Activated T-helper 1 cell treated with anti-CD3 and anti-CD28 coated beads, Interleukin-2, amount 50 U/mL, for 16 hours (primary cell): ENCODE data around the gene FGF22.
A peak's percentile ranks its signal among the peaks of the same experiment; 100 is the strongest.

Experiments used
- DNase-seq, 2 donors: peaks; one replicate each; pipeline ENCODE4 v3.0.0-alpha.2; 2020; ENCODE audit warnings: low read depth in 1 of 2, low spot score in 1 of 2

The FGF22 gene

DNA sequence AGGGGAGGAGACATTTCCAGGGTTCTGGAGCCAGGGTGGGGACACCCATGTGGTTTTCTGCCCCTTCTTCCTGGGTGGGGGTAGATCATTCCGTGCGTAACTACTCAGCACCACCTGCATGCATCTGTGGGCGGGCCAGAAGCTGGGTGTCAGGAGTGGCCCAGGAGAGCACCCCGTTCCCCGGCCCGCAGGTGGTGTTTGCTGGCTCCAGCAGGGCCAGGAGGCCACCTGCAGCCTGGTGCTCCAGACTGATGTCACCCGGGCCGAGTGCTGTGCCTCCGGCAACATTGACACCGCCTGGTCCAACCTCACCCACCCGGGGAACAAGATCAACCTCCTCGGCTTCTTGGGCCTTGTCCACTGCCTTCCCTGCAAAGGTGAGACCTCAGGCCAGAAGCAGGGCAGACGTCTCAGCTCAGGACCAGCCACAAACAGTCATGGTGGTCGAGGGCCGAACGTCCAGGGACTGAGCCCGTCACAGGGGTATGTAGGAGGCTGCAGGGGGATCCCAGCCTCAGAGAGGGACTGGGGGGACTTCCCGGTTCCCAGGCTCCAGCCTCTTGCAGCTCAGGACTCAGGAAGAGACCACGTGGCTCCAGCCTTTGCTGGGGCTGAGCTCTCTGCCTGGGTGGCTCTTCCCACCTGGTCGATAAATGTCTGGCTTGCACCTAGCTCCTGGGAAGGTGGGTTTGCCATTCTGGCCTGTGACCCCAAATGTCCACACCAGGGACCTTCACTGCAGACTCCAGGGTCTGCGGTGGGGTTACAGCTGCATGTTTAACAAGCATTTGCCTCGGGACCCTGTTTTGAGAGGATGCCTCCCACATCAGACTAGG is 38.1 kb downstream of the FGF22 start:
- no peak for DNase-seq

DNA sequence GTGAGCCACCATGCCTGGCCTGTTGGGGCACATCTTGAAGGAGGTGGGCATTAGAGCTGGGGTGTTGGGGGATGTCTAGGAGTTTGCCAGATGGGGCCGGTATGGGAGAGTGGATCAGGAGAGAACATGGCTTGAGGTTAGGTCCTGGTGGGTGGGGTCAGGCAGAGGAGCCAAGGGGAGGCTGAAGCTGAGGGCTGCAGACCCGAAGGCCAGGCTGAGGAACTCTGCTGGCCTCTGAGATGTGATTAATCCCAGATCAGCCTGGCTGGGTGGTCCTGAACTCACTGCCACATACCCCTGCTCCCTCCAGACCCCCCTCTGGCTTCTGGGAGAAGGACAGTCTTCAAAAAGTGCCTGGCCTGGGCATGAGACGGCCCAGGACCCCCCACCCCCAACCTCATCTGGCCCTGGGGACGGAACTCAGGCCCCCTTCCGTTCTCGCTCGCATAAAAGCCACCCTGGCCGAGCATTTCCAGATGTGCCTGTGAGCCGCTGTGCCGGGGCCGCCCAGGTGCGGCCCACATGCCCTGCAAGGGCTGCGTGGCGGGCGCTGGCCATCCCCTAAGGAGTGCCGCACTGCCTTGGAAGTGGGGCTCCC is 39.2 kb downstream of the FGF22 start:
- no peak for DNase-seq

DNA sequence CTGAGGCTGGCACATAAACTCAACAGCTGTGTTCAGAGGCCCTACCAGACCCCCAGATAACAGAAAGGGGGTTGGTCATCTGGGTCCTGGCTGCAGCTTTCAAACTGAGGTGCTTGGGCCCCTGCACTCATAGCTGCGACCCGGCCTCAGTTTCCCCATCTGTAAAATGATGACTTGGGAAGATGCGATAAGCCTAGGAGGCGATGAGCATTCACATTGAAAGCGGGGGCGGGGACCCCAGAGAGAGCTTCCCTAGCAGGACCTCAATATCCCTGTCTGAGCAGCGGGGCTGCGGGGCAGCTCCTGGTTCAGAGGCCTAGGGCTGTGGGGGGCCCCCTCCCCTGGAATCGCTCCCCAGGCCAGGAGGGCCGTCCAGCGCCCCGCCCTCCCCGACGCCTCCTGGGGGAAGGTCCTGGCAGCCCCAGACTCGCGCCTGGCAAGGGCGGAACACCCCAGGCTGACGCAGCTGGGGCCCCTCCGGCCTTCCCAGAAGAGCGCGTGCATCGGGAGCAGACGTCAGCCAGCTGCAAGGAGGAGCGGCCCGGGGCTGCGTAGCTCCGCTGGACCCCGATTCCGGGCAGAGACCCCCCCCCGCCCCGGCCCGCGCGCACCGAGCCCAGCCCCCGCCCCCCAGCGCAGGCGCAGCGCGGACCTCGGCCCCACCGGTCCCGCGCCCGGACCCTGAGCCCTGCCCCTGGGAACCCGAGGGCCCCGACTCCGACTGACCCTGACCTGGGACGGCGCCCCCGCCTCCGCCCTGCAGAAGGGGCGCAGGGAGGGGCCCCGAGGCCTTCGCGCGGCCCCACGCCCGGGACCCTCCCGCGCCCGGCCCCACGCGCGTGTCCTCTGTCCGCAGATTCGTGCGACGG is 40.0 kb downstream of the FGF22 start:
- no peak for DNase-seq

DNA sequence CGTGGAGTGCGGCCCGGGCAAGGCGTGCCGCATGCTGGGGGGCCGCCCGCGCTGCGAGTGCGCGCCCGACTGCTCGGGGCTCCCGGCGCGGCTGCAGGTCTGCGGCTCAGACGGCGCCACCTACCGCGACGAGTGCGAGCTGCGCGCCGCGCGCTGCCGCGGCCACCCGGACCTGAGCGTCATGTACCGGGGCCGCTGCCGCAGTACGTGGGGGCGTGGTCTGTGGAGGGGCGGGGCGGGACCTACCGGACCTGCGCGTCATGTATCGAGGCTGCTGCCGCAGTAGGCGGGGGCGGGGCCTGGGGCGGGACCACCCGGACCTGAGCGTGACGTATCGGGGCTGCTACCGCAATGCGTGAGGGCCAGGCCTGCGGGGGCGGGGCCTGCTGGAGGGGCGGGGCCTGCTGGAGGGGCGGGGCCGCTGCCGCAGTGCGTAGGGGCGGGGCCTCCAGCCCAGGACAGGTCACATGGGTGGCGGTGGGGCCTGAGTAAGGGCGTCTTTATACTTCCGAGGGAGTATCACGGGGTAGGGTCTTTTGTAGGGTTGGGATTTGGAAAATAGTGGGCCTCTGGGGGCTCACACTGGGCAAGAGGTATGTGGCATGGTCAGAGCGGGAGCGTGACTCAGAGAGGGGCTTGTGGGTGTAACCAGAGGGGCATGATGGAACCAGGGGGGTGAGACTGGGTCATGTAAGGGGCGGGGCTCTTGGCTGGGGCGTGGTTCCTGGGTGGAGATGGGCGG is 40.8 kb downstream of the FGF22 start:
- peak; percentile 99 for DNase-seq

DNA sequence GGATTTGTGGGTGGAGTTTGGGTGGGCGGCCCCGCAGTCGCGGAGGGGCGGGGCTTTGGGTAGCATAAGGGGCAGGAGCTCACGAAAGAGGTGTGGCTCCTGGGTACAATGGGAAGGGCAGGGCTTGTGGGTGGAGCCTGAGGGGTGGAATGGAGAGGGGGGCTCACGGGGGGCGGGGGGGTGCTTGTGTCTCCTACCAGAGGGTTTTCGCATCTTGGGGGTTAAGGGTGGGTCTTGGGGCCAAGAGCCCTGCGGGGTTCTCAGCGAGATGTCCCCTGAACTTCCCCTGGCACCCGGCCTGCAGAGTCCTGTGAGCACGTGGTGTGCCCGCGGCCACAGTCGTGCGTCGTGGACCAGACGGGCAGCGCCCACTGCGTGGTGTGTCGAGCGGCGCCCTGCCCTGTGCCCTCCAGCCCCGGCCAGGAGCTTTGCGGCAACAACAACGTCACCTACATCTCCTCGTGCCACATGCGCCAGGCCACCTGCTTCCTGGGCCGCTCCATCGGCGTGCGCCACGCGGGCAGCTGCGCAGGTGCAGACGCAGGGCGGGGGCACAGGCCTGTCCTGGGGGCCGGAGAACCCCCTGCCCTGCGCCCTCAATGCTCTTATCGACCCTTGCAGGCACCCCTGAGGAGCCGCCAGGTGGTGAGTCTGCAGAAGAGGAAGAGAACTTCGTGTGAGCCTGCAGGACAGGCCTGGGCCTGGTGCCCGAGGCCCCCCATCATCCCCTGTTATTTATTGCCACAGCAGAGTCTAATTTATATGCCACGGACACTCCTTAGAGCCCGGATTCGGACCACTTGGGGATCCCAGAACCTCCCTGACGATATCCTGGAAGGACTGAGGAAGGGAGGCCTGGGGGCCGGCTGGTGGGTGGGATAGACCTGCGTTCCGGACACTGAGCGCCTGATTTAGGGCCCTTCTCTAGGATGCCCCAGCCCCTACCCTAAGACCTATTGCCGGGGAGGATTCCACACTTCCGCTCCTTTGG is 41.6 kb downstream of the FGF22 start:
- no peak for DNase-seq

DNA sequence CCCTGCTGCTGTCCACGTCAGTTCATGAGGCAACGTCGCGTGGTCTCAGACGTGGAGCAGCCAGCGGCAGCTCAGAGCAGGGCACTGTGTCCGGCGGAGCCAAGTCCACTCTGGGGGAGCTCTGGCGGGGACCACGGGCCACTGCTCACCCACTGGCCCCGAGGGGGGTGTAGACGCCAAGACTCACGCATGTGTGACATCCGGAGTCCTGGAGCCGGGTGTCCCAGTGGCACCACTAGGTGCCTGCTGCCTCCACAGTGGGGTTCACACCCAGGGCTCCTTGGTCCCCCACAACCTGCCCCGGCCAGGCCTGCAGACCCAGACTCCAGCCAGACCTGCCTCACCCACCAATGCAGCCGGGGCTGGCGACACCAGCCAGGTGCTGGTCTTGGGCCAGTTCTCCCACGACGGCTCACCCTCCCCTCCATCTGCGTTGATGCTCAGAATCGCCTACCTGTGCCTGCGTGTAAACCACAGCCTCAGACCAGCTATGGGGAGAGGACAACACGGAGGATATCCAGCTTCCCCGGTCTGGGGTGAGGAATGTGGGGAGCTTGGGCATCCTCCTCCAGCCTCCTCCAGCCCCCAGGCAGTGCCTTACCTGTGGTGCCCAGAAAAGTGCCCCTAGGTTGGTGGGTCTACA is 43.1 kb downstream of the FGF22 start:
- DNase-seq: no peak

DNA sequence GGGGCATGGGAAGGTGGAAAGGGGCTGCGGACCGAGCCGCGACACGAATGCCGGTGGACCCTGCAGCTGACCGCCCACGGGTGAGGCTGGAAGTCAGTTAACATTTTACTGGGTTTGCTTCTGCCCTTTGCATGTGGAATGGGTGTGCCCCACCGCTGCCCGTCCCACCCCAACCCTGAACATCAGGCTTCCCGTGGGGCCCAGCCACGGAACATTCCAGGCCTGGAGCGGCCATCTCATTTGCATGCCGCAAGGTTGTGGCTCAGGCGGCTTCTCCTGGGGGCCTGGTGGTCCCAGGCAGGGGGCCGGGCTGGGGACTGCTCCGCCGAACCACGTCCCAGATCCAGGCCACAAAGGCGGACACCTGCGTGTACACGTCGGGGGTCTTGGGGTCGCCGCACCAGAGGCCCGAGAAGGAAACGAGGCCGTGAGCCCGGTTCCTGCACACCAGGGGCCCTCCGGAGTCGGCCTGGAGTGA is 45.8 kb downstream of the FGF22 start:
- no peak for DNase-seq

DNA sequence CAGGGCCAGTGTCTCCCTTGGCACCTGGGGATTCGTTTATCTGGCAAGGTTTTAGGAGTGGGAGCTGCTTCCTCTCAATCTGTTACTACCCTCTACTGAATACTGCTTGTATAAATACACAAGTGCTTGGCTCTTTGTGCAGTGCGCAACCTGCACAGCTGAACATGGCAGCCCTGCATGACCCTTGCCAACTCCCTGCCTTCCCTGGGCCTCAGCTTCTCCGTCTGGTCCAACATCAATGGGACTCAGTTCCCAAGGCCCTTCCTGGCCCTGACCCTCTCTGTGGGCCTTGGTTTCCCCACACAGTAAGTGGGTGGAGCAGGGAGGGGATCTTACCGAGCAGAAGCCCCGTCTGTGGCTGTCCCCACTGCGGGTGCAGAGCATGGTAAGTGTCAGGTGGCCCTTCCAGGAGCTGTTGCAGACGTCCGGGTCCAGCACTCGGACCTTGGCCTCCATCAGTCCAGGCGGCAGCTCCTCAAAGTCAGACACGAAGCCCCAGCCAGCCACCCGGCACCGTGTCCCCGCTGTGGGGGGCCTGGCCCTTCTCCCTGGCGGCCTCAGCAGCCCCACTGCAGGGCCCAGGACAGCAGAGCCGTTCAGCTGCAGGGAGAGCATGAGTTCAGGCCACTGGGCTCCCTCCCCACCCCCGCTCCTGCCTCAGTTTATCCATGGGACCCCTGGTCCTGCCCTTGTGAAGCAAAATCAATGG is 47.1 kb downstream of the FGF22 start:
- no peak for DNase-seq

DNA sequence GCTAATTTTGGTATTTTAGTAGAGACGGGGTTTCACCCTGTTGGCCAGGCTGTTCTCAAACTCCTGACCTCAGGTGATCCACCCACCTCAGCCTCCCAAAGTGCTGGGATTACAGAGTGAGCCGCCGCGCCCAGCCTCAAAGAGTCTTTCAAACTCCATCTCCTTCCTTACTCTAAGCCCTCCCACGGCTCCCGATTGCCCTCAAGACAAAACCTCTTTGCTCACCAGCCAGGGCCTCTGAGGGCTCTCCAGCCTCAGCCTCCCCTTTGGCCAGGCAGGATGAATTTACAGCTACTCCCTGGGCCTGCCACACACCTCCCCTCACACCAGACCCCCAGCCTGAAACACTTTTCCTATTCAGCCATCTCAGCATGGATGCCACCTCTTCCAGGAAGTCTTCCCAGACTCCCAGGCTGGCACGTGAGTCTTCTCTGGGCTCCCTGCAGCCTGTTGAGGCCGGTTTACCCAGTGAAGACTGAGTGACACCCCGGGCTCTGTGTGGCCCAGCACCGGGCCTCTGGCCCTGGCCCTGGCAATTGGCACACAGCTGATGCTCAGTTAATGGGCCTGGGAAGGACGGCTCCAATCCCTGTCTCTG is 48.0 kb downstream of the FGF22 start:
- DNase-seq: no peak

DNA sequence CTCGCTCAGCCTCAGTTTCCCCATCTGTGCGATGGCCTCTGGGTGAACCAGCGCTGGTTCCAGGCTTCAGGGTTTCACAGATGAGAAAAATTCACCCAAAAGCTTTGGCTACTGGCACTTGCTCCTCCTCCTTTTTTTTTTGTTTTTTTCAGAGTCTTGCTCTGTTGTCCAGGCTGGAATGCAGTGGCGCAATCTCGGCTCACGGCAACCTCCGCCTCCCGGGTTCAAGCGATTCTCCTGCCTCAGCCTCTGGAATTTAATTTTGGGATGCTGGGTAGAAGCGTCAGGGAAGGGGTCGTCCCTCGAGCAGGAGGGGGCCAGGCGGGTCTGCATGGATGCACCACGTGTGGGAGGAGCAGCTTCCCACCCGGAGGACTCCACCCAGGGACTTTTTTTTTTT is 48.5 kb downstream of the FGF22 start:
- DNase-seq: no peak

DNA sequence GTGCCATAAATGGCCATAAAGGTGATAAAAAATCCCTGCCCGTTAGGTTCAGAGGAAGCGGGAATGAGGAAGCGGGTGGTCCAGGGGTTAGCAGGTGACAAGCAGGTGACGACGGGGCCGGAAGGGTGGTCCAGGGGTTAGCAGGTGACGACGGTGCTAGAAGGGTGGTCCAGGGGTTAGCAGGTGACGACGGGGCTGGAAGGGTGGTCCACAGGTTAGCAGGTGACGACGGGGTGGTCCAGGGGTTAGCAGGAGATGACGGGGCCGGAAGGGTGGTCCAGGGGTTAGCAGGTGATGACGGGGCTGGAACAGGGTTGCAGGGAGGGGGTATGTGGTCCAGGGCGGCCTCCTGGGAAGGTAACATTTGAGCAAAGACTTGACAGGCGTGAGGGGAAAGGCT is 49.3 kb downstream of the FGF22 start:
- DNase-seq: no peak

DNA sequence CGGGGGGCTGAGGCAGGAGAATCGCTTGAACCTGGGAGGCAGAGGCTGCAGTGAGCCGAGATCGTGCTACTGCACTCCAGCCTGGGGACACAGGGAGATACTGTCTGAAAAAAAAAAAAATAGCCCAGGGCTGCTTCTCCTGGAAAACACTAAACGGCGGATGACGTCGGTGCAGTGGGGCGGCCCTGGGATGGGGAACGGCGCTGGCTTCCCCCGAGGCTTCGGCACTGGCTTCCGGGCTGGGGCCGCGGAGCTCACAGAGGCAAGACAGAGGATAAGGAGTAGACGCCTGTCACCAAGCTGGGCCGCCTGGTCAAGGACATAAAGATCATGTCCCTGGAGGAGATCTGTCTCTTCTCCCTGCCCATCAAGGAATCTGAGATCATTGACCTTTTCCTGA is 50.5 kb downstream of the FGF22 start:
- DNase-seq: no peak
